ENCODE results near the gene PCBD2.
"Not testable (repeated sequence)": the region's sequence is repeated elsewhere in the genome, so short reads cannot be mapped to it uniquely, and the experiment has no call there.

Gene PCBD2

GRCh38 chr5:134906811-134907210 lies 1.9 kb downstream of the PCBD2 start:
- DNase-seq (ENCODE audit: low spot score): no peak

DNA sequence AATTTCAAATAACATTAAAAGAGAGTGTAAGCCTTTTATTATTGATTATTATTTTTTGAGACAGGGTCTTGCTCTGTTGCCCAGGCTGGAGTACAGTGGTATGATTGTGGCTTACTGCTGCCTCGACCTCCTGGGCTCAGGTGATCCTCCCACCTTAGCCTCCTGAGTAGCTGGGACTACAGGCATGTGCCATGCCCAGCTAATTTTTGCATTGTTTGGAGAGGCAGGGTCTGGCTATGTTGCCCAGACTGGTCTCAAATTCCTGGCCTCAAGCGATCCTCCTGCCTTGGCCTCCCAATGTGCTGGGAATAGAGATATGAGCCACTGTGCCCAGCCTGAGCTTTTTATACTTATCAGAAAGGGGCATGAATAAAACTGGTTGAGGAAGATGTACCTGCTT lies 5.8 kb downstream of the PCBD2 start:
- DNase-seq (ENCODE audit: low spot score): not testable (repeated sequence)

DNA sequence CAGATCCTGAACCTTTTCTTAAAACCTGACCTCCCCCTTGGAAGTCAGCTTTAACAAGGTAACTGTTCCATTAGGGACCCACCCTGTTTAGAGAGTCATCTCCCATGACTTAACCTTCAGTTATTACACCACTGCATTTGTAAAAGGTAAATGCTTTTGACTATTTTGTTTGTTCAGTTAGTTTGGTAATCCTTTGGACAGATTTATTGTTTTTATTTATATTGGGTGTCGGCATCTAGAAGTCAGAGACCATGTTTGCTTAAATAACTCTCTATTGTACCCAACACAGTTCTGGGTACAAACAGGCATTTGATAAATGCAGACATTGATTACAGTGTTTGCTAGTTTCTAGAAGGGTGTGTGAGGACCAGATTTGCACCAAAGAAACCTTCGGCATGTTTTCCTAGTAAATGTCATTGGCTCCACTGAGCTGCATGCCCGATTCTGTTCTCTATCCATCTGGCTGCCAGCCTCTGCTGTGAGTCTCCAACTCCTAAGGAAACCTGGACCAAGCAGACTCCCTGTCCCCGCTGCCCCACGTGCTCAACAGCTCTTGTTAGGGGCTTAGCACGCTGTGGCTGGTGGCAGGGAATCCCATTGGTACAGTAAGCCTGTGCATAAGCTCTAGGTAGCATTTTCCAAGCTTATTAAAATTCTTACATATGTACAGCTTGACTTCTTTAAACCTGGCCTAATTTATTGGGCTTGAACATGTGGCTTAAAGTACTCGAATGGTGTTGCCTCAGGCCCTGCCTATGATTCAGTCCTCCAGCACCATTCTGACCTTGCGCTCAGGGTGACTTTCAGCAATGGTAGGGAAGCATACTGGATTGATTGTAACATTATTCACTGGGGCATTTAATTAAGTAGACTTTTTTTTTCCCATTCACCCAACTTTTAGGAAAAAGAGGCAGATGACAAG lies 6.6 kb downstream of the PCBD2 start:
- no peak for DNase-seq (ENCODE audit: low spot score)

DNA sequence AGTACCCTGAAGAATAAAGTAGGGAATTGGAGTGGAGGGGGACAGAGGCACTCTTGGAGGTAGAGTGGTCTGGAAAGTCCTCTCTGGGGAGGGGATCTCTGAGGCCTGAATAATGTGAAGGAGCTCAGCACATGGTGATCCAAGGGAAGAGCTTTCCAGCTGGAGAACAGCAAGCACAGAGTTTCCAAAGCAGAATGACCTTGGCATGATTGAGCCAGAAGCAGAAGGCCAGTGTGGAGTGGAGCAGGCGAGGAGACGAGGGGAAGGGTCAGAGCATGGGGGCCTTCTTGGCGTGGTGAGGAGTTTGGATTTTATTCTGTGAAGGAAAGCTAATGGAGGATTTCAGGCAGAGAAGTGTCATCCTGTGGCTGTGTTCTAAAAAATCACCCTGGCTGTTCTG lies 8.3 kb downstream of the PCBD2 start:
- DNase-seq (ENCODE audit: low spot score): no peak

GRCh38 chr5:134913795-134914194 lies 8.9 kb downstream of the PCBD2 start:
- DNase-seq (ENCODE audit: low spot score): no peak

- no peak for DNase-seq (ENCODE audit: low spot score)
These were observed 12.3 kb downstream of the PCBD2 start for GRCh38 chr5:134917070-134917815.

DNA sequence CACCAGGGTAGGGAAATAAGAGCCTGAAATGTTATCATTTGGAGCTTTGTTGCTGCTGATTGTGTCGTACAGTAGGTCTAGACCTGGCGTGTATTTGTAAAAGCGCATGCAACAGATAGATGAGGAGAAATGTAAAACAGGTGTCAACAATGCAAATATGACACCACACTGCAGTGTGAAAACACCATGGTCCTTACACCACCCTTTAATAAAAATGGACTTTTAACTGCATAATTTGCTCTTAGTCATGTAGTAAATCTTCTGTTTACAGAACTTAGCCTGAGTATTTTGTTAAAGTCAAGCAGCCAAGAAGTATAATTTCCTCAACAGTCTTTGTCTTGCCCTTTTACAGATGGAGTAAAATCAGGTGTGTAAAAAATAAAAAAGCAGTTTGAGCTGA lies 13.9 kb downstream of the PCBD2 start:
- DNase-seq (ENCODE audit: low spot score): no peak

DNA sequence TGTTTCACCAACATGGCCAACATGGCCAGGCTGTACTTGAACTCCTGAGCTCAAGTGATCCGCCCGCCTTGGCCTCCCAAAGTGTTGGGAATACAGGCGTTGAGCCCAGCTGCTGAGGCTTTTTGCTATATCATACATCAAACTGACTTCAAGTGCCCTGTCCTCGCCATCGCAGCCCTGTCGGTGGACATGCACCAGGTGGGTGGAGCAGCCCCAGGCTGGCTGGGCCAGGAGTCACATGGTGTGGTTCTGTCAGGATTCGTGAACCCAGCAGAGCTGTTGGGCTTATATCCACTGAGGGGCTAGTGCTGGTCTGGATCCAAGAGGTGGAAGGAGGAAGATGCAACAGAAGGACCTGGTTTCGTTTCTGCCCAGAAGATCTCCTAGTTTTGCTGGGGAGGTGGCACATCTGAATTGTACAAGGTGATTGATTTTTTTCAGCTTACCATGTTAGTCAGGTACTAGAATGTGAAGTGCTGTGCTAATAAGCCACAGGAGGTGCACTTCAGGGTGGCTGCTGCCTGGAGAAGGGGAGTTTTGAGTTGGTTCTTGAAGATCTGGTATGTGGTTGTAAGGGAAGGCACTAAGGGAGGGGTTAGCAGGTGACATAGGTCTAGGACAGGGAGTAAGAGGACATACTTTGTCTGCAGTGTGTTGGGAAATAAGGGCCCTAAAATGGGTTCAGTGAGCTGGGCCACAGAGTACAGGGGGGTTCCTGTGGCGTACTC lies 16.1 kb downstream of the PCBD2 start:
- no peak for DNase-seq (ENCODE audit: low spot score)

DNA sequence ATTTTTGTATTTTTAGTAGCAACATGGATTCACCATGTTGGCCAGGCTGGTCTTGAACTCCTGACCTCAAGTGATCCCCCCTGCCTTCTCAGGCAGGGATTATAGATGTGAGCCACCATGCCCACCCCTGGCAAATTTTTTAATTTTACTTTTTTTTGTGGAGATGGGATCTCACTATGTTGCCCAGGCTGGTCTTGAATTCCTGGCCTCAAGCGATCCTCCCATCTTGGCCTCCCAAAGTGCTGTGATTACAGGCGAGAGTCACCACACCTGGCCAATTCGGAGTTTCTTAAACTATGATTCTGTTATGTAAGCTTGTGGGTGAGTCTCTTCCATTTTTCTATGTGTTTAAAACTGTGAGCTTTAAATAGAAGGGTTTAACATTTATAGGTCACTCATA lies 27.6 kb downstream of the PCBD2 start:
- no peak for DNase-seq (ENCODE audit: low spot score)

- no peak for DNase-seq (ENCODE audit: low spot score)
These were observed 29.3 kb downstream of the PCBD2 start for GRCh38 chr5:134934202-134934601.

GRCh38 chr5:134935711-134936602 lies 31.0 kb downstream of the PCBD2 start:
- DNase-seq (ENCODE audit: low spot score): no peak

GRCh38 chr5:134937526-134937925 lies 32.6 kb downstream of the PCBD2 start:
- no peak for DNase-seq (ENCODE audit: low spot score)

DNA sequence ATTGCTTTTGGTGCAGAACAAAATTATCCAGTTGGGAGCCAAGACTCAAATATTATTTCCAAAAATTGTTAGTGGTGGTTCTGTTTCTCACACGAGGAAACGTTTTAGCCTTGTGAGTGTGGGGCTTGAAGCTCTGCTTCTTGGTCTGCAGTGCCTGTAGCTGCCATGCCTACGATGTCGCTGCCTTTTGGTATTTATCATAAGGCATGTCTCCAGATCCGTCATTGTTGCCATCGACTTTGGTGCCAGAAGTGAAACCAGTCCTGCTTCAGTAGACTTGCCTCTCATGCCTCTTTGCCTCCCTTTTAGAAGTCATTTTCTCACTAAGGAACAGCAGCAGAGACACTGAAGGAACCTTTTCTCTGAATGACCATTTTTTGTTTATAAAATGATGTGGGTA lies 33.1 kb downstream of the PCBD2 start:
- no peak for DNase-seq (ENCODE audit: low spot score)

- no peak for DNase-seq (ENCODE audit: low spot score)
These were observed 34.6 kb downstream of the PCBD2 start for GRCh38 chr5:134939500-134939899.

DNA sequence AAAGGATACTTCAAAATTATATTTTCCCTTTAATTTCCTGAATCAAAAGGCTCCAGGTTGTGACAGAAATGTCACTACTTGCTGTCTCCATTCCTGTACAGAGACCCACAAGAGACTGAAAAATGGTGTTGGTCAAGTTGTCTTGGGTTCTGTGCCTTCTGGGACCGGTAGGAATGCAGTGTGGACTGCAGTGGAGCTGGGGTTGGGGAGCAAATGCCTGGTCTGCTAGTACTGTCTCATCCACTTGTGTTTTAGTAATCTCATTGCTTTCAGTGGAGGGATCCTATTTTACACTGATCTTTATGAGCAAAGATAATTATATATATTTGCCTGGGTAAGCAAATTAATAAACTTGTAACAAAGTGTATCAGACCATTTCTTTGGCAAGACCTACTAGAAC lies 38.6 kb downstream of the PCBD2 start:
- DNase-seq (ENCODE audit: low spot score): no peak

DNA sequence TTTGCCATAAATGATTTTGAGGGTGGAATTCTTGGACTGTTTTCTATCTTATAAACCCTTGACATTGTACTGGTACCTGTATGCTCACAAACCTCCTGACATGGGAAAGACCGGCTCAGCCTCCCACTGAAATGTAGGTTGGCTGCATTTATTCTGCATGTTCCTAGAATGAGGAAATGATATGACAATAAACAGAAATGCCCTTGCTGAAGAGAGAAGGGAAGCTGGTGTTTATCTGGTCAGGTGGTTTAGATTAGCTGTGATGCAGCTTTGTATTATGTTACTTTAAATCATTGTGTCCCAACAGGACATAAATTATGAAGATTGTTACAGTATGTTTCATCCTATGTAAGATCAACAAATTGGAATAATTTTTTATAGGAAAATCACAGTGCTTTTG lies 39.7 kb downstream of the PCBD2 start:
- DNase-seq (ENCODE audit: low spot score): no peak

DNA sequence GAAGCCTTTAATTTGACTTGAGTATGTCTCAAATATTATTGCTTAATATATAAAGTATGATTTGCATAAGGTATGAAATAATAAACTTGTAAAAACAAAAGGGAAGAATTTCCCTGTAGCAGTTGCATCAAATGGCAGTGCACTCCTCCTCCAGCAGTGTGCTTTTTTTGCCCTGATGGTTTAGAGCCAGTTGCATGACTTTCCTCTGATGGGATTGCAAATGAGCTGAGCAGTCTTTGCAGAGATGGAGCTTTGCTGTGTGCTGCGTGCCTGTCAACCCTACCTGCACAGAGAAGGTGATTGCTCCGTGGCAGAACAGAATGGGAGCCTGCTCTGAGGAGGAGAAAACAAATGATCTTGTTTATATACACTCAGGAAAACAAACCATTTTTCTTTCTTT lies 40.1 kb downstream of the PCBD2 start:
- no peak for DNase-seq (ENCODE audit: low spot score)

DNA sequence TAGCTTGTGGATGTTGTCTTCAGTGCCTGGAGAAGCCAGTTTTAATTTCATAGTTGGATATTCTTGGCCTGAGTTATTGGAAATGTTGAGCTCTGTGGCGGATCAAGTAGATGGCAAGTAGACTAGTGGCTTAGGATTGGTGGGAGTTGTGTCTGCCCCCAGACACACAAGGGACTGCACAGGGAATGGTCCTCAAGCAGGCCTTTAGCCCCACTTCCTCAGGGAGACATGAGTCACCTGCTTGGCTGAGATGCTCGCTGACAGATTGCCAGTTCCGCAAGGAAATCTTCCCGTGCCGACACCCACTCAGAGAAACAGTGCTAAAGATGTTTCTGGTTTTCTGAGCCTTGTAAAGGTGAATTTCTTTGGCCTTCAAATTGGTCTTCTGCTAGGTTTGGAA lies 44.0 kb downstream of the PCBD2 start:
- DNase-seq (ENCODE audit: low spot score): no peak

GRCh38 chr5:134949316-134949715 lies 44.4 kb downstream of the PCBD2 start:
- no peak for DNase-seq (ENCODE audit: low spot score)

DNA sequence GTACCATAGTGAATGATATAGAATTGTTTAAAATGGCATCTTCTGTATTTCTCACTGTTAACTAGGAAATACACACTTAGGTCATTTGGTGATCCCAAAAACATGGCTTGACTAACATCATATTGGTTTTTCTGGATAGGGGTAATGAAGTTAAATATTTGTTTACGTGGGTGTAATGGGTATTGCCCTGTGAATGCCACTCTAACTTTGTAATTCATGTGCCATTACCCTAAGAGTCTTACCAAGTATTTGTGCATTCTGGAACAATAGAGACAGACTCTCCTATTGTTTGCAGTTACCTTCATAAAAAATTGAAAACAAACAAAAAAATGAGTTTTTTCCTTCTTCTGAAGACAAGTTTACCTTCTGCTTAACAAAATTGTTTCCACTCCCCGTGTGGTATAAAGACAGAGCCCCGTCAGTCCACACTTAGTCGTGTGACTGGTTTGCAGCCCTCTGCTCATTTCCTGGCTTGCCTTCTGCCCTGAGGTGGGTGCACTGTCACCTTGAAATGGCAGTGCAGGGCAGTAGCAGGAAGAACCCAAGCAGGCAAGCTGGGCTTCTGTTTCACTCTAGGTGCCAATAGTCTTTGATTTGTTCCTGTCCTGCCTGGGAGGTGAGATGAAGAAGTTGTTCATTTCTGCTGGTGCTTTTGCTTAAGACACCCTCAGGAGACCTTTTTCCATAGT lies 53.1 kb downstream of the PCBD2 start:
- no peak for DNase-seq (ENCODE audit: low spot score)

GRCh38 chr5:134958755-134959154 lies 53.8 kb downstream of the PCBD2 start:
- DNase-seq (ENCODE audit: low spot score): no peak
